A549 (cell line): ENCODE measurements around the gene MXI1. TPM values are rescaled to one million over a fixed set of nuclear protein-coding genes. Genes with fewer than 3 reads are reported as not detected.

Experiments used
- ATAC-seq, 2 experiments: fragments of 200-7000 bp in 1 of 2; fragments of >200 bp in 1 of 2; cut with Nextera tagmentation in 1 of 2; cut with Tn5 transposase in 1 of 2; 3 replicates each; pipeline versions ENCODE4 v1.8.0 to v1.9.1; 2018 to 2020; ENCODE audit warnings: mild to moderate bottlenecking in 1 of 2, moderate library complexity in 1 of 2
- CTCF ChIA-PET: fragments of 300-600 bp; sonication (Branson Sonifier 250); formaldehyde crosslinking; extraction: SDS; loops from one replicate; lab custom pipeline; 2021; ENCODE audit warnings: antibody characterized with exemption, inconsistent platforms; lab: Yijun Ruan, JAX
- POLR2A ChIA-PET: fragments of 350-600 bp; formaldehyde crosslinking; extraction: SDS; loops from one replicate; lab custom pipeline; 2021; ENCODE audit warnings: antibody characterized with exemption, inconsistent platforms; lab: Yijun Ruan, JAX
- DNase-seq, 2 experiments: peaks; one replicate each; pipeline versions ENCODE4 v3.0.0 to v3.0.0-alpha.2; 2011 to 2016; ENCODE audit warnings: low read depth in 1 of 2, low spot score in 1 of 2
- FAIRE-seq: peaks from 2 replicates; lab custom pipeline; 2011; peaks lifted over from hg19 to GRCh38; lab: Jason Lieb, UNC
- H3K27ac ChIP-seq, 2 experiments: fragments of >200 bp; sonication (Bioruptor Twin); formaldehyde crosslinking; 3 replicates each; pipeline ENCODE4 v1.5.1; 2016 to 2017
- H3K4me1 ChIP-seq: fragments of >200 bp; sonication (Bioruptor Twin); formaldehyde crosslinking; 3 replicates; pipeline ENCODE4 v1.6.1; 2016
- H3K4me2 ChIP-seq: fragments of >200 bp; sonication (Bioruptor Twin); formaldehyde crosslinking; 3 replicates; pipeline ENCODE4 v1.6.1; 2016
- H3K4me3 ChIP-seq: fragments of >200 bp; sonication (Bioruptor Twin); formaldehyde crosslinking; 3 replicates; pipeline ENCODE4 v1.5.1; 2016
- H3K9me3 ChIP-seq: fragments of >200 bp; sonication (Bioruptor Twin); formaldehyde crosslinking; 3 replicates; pipeline ENCODE4 v1.6.1; 2016
- BCL3 ChIP-seq: fragments of >200 bp; sonication (Bioruptor Twin); formaldehyde crosslinking; IDR thresholded peaks from 3 replicates; pipeline ENCODE4 v1.6.1; 2016
- BHLHE40 ChIP-seq: IDR thresholded peaks from 2 replicates; pipeline ENCODE4 v1.6.1; 2012; ENCODE audit warnings: low read depth, low read length, inconsistent platforms
- CBX2 ChIP-seq: fragments of 200-600 bp; sonication (generic); IDR thresholded peaks from 2 replicates; pipeline ENCODE4 v1.6.1; 2016; ENCODE audit warnings: low read depth, mild to moderate bottlenecking, borderline replicate concordance
- CHD4 ChIP-seq: fragments of 200-600 bp; sonication (generic); IDR thresholded peaks from 2 replicates; pipeline ENCODE4 v1.6.1; 2016; ENCODE audit warnings: antibody characterized with exemption, mild to moderate bottlenecking, borderline replicate concordance
- CTCF ChIP-seq: fragments of >200 bp; sonication (Bioruptor Twin); formaldehyde crosslinking; IDR thresholded peaks from 3 replicates; pipeline ENCODE4 v1.5.1; 2016
- E2F6 ChIP-seq: IDR thresholded peaks from 2 replicates; pipeline ENCODE4 v1.6.1; 2012; ENCODE audit warnings: low read depth, borderline replicate concordance
- EHF ChIP-seq: fragments of 250-450 bp; sonication (Bioruptor Pico); IDR thresholded peaks from 2 replicates; pipeline ENCODE4 v1.5.0; 2020; ENCODE audit warnings: mild to moderate bottlenecking
- EHMT2 ChIP-seq: fragments of 200-600 bp; sonication (generic); IDR thresholded peaks from 2 replicates; pipeline ENCODE4 v1.6.1; 2016; ENCODE audit warnings: antibody characterized with exemption, low read depth, mild to moderate bottlenecking, moderate library complexity
- HDAC2 ChIP-seq: fragments of 200-600 bp; sonication (generic); IDR thresholded peaks from 2 replicates; pipeline ENCODE4 v1.6.1; 2016
- HES2 ChIP-seq: fragments of >200 bp; sonication (Bioruptor Twin); formaldehyde crosslinking; IDR thresholded peaks from 2 replicates; pipeline ENCODE4 v1.6.1; 2016
- HEYL ChIP-seq: fragments of 250-450 bp; sonication (Bioruptor Pico); IDR thresholded peaks from 2 replicates; pipeline ENCODE4 v1.8.0; 2021; ENCODE audit warnings: mild to moderate bottlenecking, moderate library complexity
- HOXA7 ChIP-seq: fragments of 250-450 bp; sonication (Bioruptor Pico); IDR thresholded peaks from 2 replicates; pipeline ENCODE4 v1.5.0; 2020; ENCODE audit warnings: mild to moderate bottlenecking, moderate library complexity
- JUN ChIP-seq, 2 experiments: fragments of >200 bp; sonication (Bioruptor Twin); formaldehyde crosslinking; IDR thresholded peaks; 2 replicates in 1 of 2; 3 replicates in 1 of 2; pipeline ENCODE4 v1.6.1; 2016 to 2017
- JUNB ChIP-seq: fragments of >200 bp; sonication (Bioruptor Twin); formaldehyde crosslinking; IDR thresholded peaks from 2 replicates; pipeline ENCODE4 v1.6.1; 2016
- MAFK ChIP-seq: fragments of 450-650 bp; IDR thresholded peaks from 2 replicates; pipeline ENCODE4 v1.6.1; 2014; ENCODE audit not compliant: partially characterized antibody
- MAZ ChIP-seq: fragments of 150-350 bp; IDR thresholded peaks from 2 replicates; pipeline ENCODE4 v1.6.1; 2014; ENCODE audit warnings: antibody characterized with exemption, low read depth, low read length, borderline replicate concordance
- NFE2L2 ChIP-seq: fragments of 150-350 bp; conservative IDR thresholded peaks from 2 replicates; pipeline ENCODE4 v1.6.1; 2014; ENCODE audit warnings: low read length
- POLR2A ChIP-seq: IDR thresholded peaks from 2 replicates; pipeline ENCODE4 v1.6.1; 2012; ENCODE audit warnings: mild to moderate bottlenecking, low read length
- POLR2AphosphoS2 ChIP-seq: conservative IDR thresholded peaks from 2 replicates; pipeline ENCODE4 v1.6.1; 2012; ENCODE audit warnings: low read length, improper control_type of control experiment, inconsistent platforms
- RAD21 ChIP-seq, 2 experiments: fragments of >200 bp in 1 of 2; sonication (Bioruptor Twin) in 1 of 2; formaldehyde crosslinking in 1 of 2; IDR thresholded peaks in 1 of 2; conservative IDR thresholded peaks in 1 of 2; 2 replicates in 1 of 2; 3 replicates in 1 of 2; pipeline ENCODE4 v1.6.1; 2012 to 2018; ENCODE audit warnings: inconsistent platforms in 1 of 2
- RCOR1 ChIP-seq: fragments of 150-350 bp; IDR thresholded peaks from 2 replicates; pipeline ENCODE4 v1.6.1; 2014; ENCODE audit warnings: antibody characterized with exemption, low read length, low read depth
- SMC3 ChIP-seq: fragments of >200 bp; sonication (Bioruptor Twin); formaldehyde crosslinking; IDR thresholded peaks from 3 replicates; pipeline ENCODE4 v1.6.1; 2018; ENCODE audit warnings: inconsistent platforms
- ZC3H11A ChIP-seq: fragments of 450-650 bp; IDR thresholded peaks from 2 replicates; pipeline ENCODE4 v1.6.1; 2014; ENCODE audit warnings: antibody characterized with exemption, mild to moderate bottlenecking
- ZNF302 ChIP-seq: fragments of 250-450 bp; sonication (Bioruptor Pico); IDR thresholded peaks from 2 replicates; pipeline ENCODE4 v1.9.0; 2021; ENCODE audit warnings: inconsistent platforms, mild to moderate bottlenecking, moderate library complexity
- WGBS: methylation state at CpG from one replicate; pipeline ENCODE4 v1.1.6; 2017; ENCODE audit errors: missing lambda C conversion rate; 5-methylcytosine and 5-hydroxymethylcytosine counted together
- polyA plus RNA-seq, 4 experiments: library from polyadenylated mRNA; depleted of rRNA in 3 of 4; stranded (reverse); fragments of >200 nt; fragmentation: RNase III in 1 of 4; extraction: RNeasy Plus Mini Kit Qiagen cat#74134 plus additional on column Dnase treatment in 1 of 4; gene quantifications; 2 replicates in 3 of 4; 3 replicates in 1 of 4; pipeline ENCODE4 v1.2.3, GENCODE V29; 2011 to 2017

Gene MXI1
- polyA plus RNA-seq, 2 of the 4 experiments (the other 2 are of a cell fraction), result 7.1 to 15.7 TPM

GRCh38 chr10:110179220-110179619 lies 28.2 kb upstream of the MXI1 start:
- Histone ChIP-seq H3K4me2 (no peak overlapping the region), H3K9me3 (no peaks in the 10 kb centered on the region), H3K27ac (no peak overlapping the region), H3K4me3 (no peak overlapping the region), H3K4me1 (no peaks in the 10 kb centered on the region)
- no peak for DNase-seq
- CTCF ChIA-PET, result interaction anchor here (1.5 to 2.6 kb wide), 2 partner anchors 27 to 41 kb away, joined by 5 to 8 read pairs; partner anchors contain the start of gene MXI1
- WGBS, result 53% methylated on average over 7 of the region's 7 CpGs
- TF ChIP-seq POLR2A, result no peak
- no peak for TF ChIP-seq HEYL (CRISPR knock-in tag)
- TF ChIP-seq NFE2L2, result no peak
- TF ChIP-seq MAFK, result no peak
- no peak for TF ChIP-seq SMC3
- ATAC-seq, result no peak
- POLR2A ChIA-PET, result no interaction called here
- FAIRE-seq, result no peak

- Histone ChIP-seq H3K4me1 (no peaks in the 10 kb centered on the region), H3K4me3 (no peak overlapping the region), H3K27ac (no peak overlapping the region), H3K9me3 (no peaks in the 10 kb centered on the region), H3K4me2 (no peak overlapping the region)
- DNase-seq (no peak), FAIRE-seq (no peak), ATAC-seq (no peak)
- 83% methylated on average over 10 of the region's 10 CpGs for WGBS
- ChIA-PET POLR2A (no interaction called here), CTCF (interaction anchor here (1.1 to 1.2 kb wide), 3 partner anchors 23 to 98 kb away, joined by 3 to 5 read pairs (median 4); no protein-coding TSS in a partner anchor)
- TF ChIP-seq MAFK (no peak), HEYL (CRISPR knock-in tag) (no peak), BCL3 (no peak), HOXA7 (CRISPR knock-in tag) (no peak), ZC3H11A (no peak), BHLHE40 (no peak), CHD4 (no peak), POLR2A (no peak), HES2 (no peak), EHMT2 (no peak), MAZ (no peak)
These were observed 26.0 kb upstream of the MXI1 start for GRCh38 chr10:110181451-110181850.

- POLR2A ChIA-PET, result no interaction called here
- DNase-seq, result no peak
- Histone ChIP-seq H3K4me1 (no peaks in the 10 kb centered on the region), H3K4me3 (no peak overlapping the region), H3K27ac (no peak overlapping the region), H3K4me2 (no peak overlapping the region), H3K9me3 (no peaks in the 10 kb centered on the region)
- no peak for FAIRE-seq
- 54% methylated on average over 5 of the region's 5 CpGs for WGBS
- ATAC-seq, result no peak
- TF ChIP-seq HEYL (CRISPR knock-in tag) (no peak), RAD21 (conservative IDR thresholded peaks at IDR 0.05 in 1 of 2, IDR thresholded peaks at IDR 0.05 in 1 of 2) (no peak), EHF (CRISPR knock-in tag) (no peak), JUN (IDR thresholded peaks at IDR 0.05) (no peak), JUNB (no peak), MAZ (no peak), HDAC2 (no peak), BCL3 (no peak), POLR2AphosphoS2 (no peak), CBX2 (no peak), E2F6 (no peak), RCOR1 (no peak), ZNF302 (CRISPR knock-in tag) (no peak), CTCF (no peak)
- CTCF ChIA-PET, result interaction anchor here (1.1 to 1.2 kb wide), 3 partner anchors 24 to 98 kb away, joined by 3 to 5 read pairs (median 4); no protein-coding TSS in a partner anchor
These were observed 25.5 kb upstream of the MXI1 start for GRCh38 chr10:110181911-110182310.
